Astrocyte (in vitro differentiated cells and primary cell): ENCODE results near the gene KLHL8. TPM values are rescaled to one million over a fixed set of nuclear protein-coding genes. Genes with fewer than 3 reads are reported as not detected.

Experiments
- DNase-seq: peaks from one replicate; pipeline ENCODE4 v3.0.0-alpha.2; 2010; ENCODE audit warnings: low read depth
- FAIRE-seq: peaks from 2 replicates; lab custom pipeline; 2011; peaks lifted over from hg19 to GRCh38; lab: Jason Lieb, UNC
- H2AFZ ChIP-seq: 2 replicates; pipeline ENCODE4 v1.6.0; 2012; ENCODE audit warnings: low read depth, low read length, inconsistent platforms
- H3K27ac ChIP-seq: 2 replicates; pipeline ENCODE4 v1.5.1; 2011; ENCODE audit warnings: low read depth, low read length, inconsistent platforms
- H3K27me3 ChIP-seq: 2 replicates; pipeline ENCODE4 v1.6.0; 2011; ENCODE audit warnings: low read length, inconsistent platforms; ENCODE audit not compliant: insufficient read depth
- H3K36me3 ChIP-seq: 2 replicates; pipeline ENCODE4 v1.5.1; 2011; ENCODE audit warnings: low read length, inconsistent platforms; ENCODE audit not compliant: insufficient read depth
- H3K4me1 ChIP-seq: 2 replicates; pipeline ENCODE4 v1.5.1; 2011; ENCODE audit warnings: low read length, inconsistent platforms; ENCODE audit not compliant: insufficient read depth
- H3K4me2 ChIP-seq: 2 replicates; pipeline ENCODE4 v1.6.0; 2012; ENCODE audit warnings: low read length, inconsistent platforms
- H3K4me3 ChIP-seq: 2 replicates; pipeline ENCODE4 v1.5.1; 2011; ENCODE audit warnings: low read depth, mild to moderate bottlenecking, low read length, inconsistent platforms; ENCODE audit not compliant: insufficient read depth
- H3K79me2 ChIP-seq: 2 replicates; pipeline ENCODE4 v1.6.0; 2012; ENCODE audit warnings: mild to moderate bottlenecking, low read length, inconsistent platforms; ENCODE audit not compliant: insufficient read depth
- H3K9ac ChIP-seq: 2 replicates; pipeline ENCODE4 v1.6.0; 2012; ENCODE audit warnings: mild to moderate bottlenecking, low read length, inconsistent platforms
- H3K9me3 ChIP-seq: 2 replicates; pipeline ENCODE4 v1.5.1; 2012; ENCODE audit warnings: low read depth, mild to moderate bottlenecking, low read length, inconsistent platforms; ENCODE audit not compliant: insufficient read depth
- H4K20me1 ChIP-seq: 2 replicates; pipeline ENCODE4 v1.6.0; 2012; ENCODE audit warnings: low read length, inconsistent platforms; ENCODE audit not compliant: insufficient read depth
- H3K27ac Mint-ChIP-seq: one replicate; pipeline ENCODE4 v1.8.0; 2021; ENCODE audit warnings: mild to moderate bottlenecking, mixed read lengths; ENCODE audit not compliant: unreplicated experiment
- H3K27me3 Mint-ChIP-seq: one replicate; pipeline ENCODE4 v1.8.0; 2021; ENCODE audit warnings: low read depth, mixed read lengths; ENCODE audit not compliant: unreplicated experiment
- H3K36me3 Mint-ChIP-seq: one replicate; pipeline ENCODE4 v1.8.0; 2021; ENCODE audit warnings: low read depth, mixed read lengths; ENCODE audit not compliant: unreplicated experiment
- H3K4me1 Mint-ChIP-seq: one replicate; pipeline ENCODE4 v1.8.0; 2021; ENCODE audit warnings: low read depth, mixed read lengths; ENCODE audit not compliant: unreplicated experiment
- H3K4me3 Mint-ChIP-seq: one replicate; pipeline ENCODE4 v1.8.0; 2021; ENCODE audit warnings: mild to moderate bottlenecking, moderate library complexity, mixed read lengths; ENCODE audit not compliant: unreplicated experiment
- H3K9me3 Mint-ChIP-seq: one replicate; pipeline ENCODE4 v1.8.0; 2021; ENCODE audit warnings: mild to moderate bottlenecking, mixed read lengths; ENCODE audit not compliant: unreplicated experiment
- EZH2 ChIP-seq: IDR thresholded peaks from 2 replicates; pipeline ENCODE4 v1.6.1; 2012; ENCODE audit warnings: mild to moderate bottlenecking, low read length, inconsistent platforms; ENCODE audit not compliant: insufficient read depth
- total RNA-seq: library from RNA; stranded (reverse); gene quantifications from 2 replicates; pipeline ENCODE4 v1.2.1, GENCODE V29; 2021
- TF ChIP-seq, protein P1 (sequence below): IDR thresholded peaks from 2 replicates; pipeline ENCODE4 v1.5.1; 2011; ENCODE audit warnings: low read depth, mild to moderate bottlenecking, inconsistent platforms, low read length, moderate library complexity; ENCODE audit not compliant: insufficient read depth

KLHL8 gene
- total RNA-seq, 1 donor from 2014 or later: 11.8 TPM

DNA sequence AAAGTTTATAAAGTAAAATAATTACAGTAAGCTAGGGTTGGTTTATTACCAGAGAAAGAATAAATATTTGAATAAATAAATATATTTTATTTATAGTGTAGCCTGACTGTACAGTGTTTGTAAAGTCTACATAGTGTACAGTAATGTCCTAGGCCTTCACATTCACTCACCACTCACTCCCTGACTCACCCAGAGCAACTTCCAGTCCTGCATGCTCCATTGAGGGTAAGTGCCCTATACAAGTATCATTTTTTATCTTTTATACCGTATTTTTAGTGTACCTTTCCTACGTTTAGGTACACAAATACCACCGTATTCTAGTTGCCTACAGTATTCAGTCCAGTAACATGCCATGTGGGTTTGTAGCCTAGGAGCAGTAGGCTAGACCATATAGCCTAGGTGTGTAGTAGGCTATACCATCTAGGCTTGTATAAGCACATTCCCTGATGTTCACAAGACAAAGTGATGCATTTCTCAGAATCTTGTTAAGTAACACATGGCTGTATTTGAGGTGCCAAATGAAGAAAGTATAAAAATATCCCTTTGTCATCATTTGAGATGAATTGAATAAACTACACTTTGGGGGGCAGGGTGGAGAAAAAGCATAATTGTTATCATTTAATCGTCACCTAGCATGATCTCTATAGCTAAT, 14.7 kb upstream of the KLHL8 start:
- DNase-seq: peak; percentile 13
- no peak for FAIRE-seq
- H3K4me1 Mint-ChIP-seq: no peaks in the 10 kb centered on the region
- H3K4me3 ChIP-seq: peak overlapping the region; percentile 47
- H3K79me2 ChIP-seq: no peaks in the 10 kb centered on the region
- H3K9me3 ChIP-seq: no peaks in the 10 kb centered on the region
- peaks cover 11% of the 10 kb centered on the region for H3K27me3 Mint-ChIP-seq
- peak overlapping the region; percentile 66 for H3K27ac Mint-ChIP-seq
- H2AFZ ChIP-seq: peak overlapping the region; percentile 63
- no peak for TF ChIP-seq EZH2
- TF ChIP-seq, protein P1, sequence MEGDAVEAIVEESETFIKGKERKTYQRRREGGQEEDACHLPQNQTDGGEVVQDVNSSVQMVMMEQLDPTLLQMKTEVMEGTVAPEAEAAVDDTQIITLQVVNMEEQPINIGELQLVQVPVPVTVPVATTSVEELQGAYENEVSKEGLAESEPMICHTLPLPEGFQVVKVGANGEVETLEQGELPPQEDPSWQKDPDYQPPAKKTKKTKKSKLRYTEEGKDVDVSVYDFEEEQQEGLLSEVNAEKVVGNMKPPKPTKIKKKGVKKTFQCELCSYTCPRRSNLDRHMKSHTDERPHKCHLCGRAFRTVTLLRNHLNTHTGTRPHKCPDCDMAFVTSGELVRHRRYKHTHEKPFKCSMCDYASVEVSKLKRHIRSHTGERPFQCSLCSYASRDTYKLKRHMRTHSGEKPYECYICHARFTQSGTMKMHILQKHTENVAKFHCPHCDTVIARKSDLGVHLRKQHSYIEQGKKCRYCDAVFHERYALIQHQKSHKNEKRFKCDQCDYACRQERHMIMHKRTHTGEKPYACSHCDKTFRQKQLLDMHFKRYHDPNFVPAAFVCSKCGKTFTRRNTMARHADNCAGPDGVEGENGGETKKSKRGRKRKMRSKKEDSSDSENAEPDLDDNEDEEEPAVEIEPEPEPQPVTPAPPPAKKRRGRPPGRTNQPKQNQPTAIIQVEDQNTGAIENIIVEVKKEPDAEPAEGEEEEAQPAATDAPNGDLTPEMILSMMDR: no peak
- no peaks in the 10 kb centered on the region for H3K36me3 ChIP-seq
- H3K4me2 ChIP-seq: peak overlapping the region; percentile 81
- peak overlapping the region; percentile 64 for H3K4me3 Mint-ChIP-seq
- no peaks in the 10 kb centered on the region for H4K20me1 ChIP-seq
- H3K27ac ChIP-seq: peak overlapping the region; percentile 24
- peak overlapping the region; percentile 63 for H3K9ac ChIP-seq
- H3K27me3 ChIP-seq: no peaks in the 10 kb centered on the region
- H3K36me3 Mint-ChIP-seq: no peaks in the 10 kb centered on the region
- H3K9me3 Mint-ChIP-seq: no peaks in the 10 kb centered on the region
- peaks cover 5% of the 10 kb centered on the region for H3K4me1 ChIP-seq

DNA sequence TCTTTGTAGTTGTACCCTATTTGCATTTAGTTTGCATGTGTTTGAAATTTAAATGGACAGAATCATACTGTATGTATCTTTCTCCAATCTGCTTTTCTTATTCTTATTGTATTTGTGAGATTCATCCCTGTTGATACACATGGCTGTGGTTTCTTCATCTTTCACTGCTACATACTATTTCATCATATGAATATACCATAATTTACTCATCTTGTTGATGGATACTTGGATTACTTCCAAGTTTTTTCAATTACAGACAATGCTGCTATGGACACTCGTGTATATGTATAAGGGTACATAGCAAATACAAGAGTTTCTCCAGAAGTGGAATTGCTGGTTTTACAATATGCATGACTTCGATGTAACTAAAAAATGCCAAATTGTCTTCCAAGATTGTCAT, 11.8 kb upstream of the KLHL8 start:
- H2AFZ ChIP-seq: no peak overlapping the region
- H3K36me3 Mint-ChIP-seq: no peaks in the 10 kb centered on the region
- no peak overlapping the region for H3K4me3 Mint-ChIP-seq
- no peak overlapping the region for H3K9ac ChIP-seq
- no peak overlapping the region for H3K27ac ChIP-seq
- H3K4me2 ChIP-seq: no peak overlapping the region
- FAIRE-seq (no peak), DNase-seq (no peak)
- no peaks in the 10 kb centered on the region for H3K4me1 Mint-ChIP-seq
- H3K4me3 ChIP-seq: no peak overlapping the region
- no peak for TF ChIP-seq EZH2
- TF ChIP-seq, protein P1: no peak
- H3K4me1 ChIP-seq: peaks cover 5% of the 10 kb centered on the region
- no peaks in the 10 kb centered on the region for H4K20me1 ChIP-seq
- no peaks in the 10 kb centered on the region for H3K9me3 Mint-ChIP-seq
- no peaks in the 10 kb centered on the region for H3K27me3 ChIP-seq
- no peaks in the 10 kb centered on the region for H3K79me2 ChIP-seq
- no peaks in the 10 kb centered on the region for H3K36me3 ChIP-seq
- H3K9me3 ChIP-seq: no peaks in the 10 kb centered on the region
- peaks cover 13% of the 10 kb centered on the region for H3K27me3 Mint-ChIP-seq
- no peak overlapping the region for H3K27ac Mint-ChIP-seq

DNA sequence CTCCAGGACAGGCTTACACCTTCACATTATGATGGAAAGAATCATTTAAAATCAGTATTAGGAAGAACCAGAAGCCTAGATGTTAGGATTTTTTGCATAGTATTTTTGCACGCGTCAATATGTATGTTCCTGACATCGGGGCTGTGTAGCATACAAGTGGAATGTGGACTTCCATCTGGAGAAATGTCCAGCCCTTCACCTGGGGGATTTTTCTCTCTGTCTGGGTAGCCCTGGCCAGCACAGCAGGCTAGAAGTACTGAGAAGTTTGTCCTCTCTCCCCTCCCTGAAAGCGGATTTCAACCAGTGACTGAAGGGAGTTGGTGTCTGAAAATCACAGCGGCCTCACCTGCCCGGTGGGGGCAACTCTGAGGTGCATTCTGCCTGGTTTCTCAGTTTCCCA, 10.4 kb upstream of the KLHL8 start:
- Histone ChIP-seq H3K4me2 (no peak overlapping the region), H3K4me1 (peaks cover 5% of the 10 kb centered on the region), H4K20me1 (no peaks in the 10 kb centered on the region), H3K9me3 (no peaks in the 10 kb centered on the region), H3K27me3 (no peaks in the 10 kb centered on the region), H3K79me2 (no peaks in the 10 kb centered on the region), H3K9ac (no peak overlapping the region), H2AFZ (no peak overlapping the region), H3K27ac (no peak overlapping the region), H3K4me3 (no peak overlapping the region), H3K36me3 (no peaks in the 10 kb centered on the region)
- DNase-seq (no peak), FAIRE-seq (no peak)
- no peaks in the 10 kb centered on the region for H3K4me1 Mint-ChIP-seq
- H3K4me3 Mint-ChIP-seq: no peak overlapping the region
- no peaks in the 10 kb centered on the region for H3K36me3 Mint-ChIP-seq
- TF ChIP-seq, protein P1: no peak
- no peak for TF ChIP-seq EZH2
- H3K9me3 Mint-ChIP-seq: no peaks in the 10 kb centered on the region
- peaks cover 13% of the 10 kb centered on the region for H3K27me3 Mint-ChIP-seq
- no peak overlapping the region for H3K27ac Mint-ChIP-seq
